ENCODE measurements around the gene SPRYD3.

Gene SPRYD3

GRCh38 chr12:53065470-53065869, 13.7 kb downstream of the SPRYD3 start:
- ChIA-PET CTCF (interaction anchor here (0.8 to 17.4 kb wide), 21 partner anchors 8 to 222 kb away, joined by 3 to 361 read pairs (median 5); partner anchors contain the start of genes CSAD, ESPL1, IGFBP6 and SOAT2), POLR2A (interaction anchor here (1.4 kb wide), 1 partner anchor 14 kb away, joined by 6 read pairs; the partner anchor contains the start of gene SPRYD3)
- H3K4me3 ChIP-seq (ENCODE audit: control insufficient read depth in 1 of 7, extremely low read depth in 1 of 7, insufficient read depth in 4 of 7, low read depth in 2 of 7, low read length in 6 of 7) = no peak overlapping the region
- H3K4me1 ChIP-seq (ENCODE audit: control extremely low read depth in 1 of 4, control insufficient read depth in 4 of 4, insufficient read depth in 4 of 4, low read length in 3 of 4) = peaks cover 0 to 6% (median 0%) of the 10 kb centered on the region in 4 experiments
- H3K27me3 ChIP-seq (replicated peaks in 2 of 5; ENCODE audit: control insufficient read depth in 4 of 5, insufficient read depth in 5 of 5, low read length in 4 of 5) = no peaks in the 10 kb centered on the region
- DNase-seq = no peak
- 88% methylated on average over 3 of the region's 7 CpGs for WGBS (ENCODE audit: insufficient coverage)
- H3K36me3 ChIP-seq (ENCODE audit: control insufficient read depth in 4 of 4, insufficient read depth in 4 of 4, low read length in 3 of 4) = peaks cover 2 to 35% (median 16%) of the 10 kb centered on the region in 4 experiments
- H3K27ac ChIP-seq (ENCODE audit: insufficient read depth in 1 of 2, low read depth in 1 of 2, low read length in 2 of 2, poor library complexity in 1 of 2, severe bottlenecking in 2 of 2) = no peak overlapping the region
- H3K9me3 ChIP-seq (ENCODE audit: control extremely low read depth in 1 of 5, control insufficient read depth in 4 of 5, insufficient read depth in 2 of 5, low read depth in 1 of 5, low read length in 4 of 5) = no peaks in the 10 kb centered on the region

GRCh38 chr12:53064613-53065436, 14.4 kb downstream of the SPRYD3 start:
- H3K27me3 ChIP-seq (replicated peaks in 2 of 5; ENCODE audit: control insufficient read depth in 4 of 5, insufficient read depth in 5 of 5, low read length in 4 of 5) = no peaks in the 10 kb centered on the region
- no peak overlapping the region for H3K27ac ChIP-seq (ENCODE audit: insufficient read depth in 1 of 2, low read depth in 1 of 2, low read length in 2 of 2, poor library complexity in 1 of 2, severe bottlenecking in 2 of 2)
- H3K9me3 ChIP-seq (ENCODE audit: control extremely low read depth in 1 of 5, control insufficient read depth in 4 of 5, insufficient read depth in 2 of 5, low read depth in 1 of 5, low read length in 4 of 5) = no peaks in the 10 kb centered on the region
- H3K4me3 ChIP-seq (ENCODE audit: control insufficient read depth in 1 of 7, extremely low read depth in 1 of 7, insufficient read depth in 4 of 7, low read depth in 2 of 7, low read length in 6 of 7) = no peak overlapping the region
- POLR2A ChIA-PET = no interaction called here
- WGBS (ENCODE audit: insufficient coverage) = 96% methylated on average over 4 of the region's 11 CpGs
- no peak for DNase-seq
- H3K4me1 ChIP-seq (ENCODE audit: control extremely low read depth in 1 of 4, control insufficient read depth in 4 of 4, insufficient read depth in 4 of 4, low read length in 3 of 4) = peaks cover 0 to 6% (median 0%) of the 10 kb centered on the region in 4 experiments
- peaks cover 2 to 35% (median 15%) of the 10 kb centered on the region in 4 experiments for H3K36me3 ChIP-seq (ENCODE audit: control insufficient read depth in 4 of 4, insufficient read depth in 4 of 4, low read length in 3 of 4)
- CTCF ChIA-PET = interaction anchor here (0.7 to 17.4 kb wide), 13 partner anchors 8 to 204 kb away, joined by 3 to 361 read pairs (median 10); partner anchors contain the start of genes ESPL1, IGFBP6, SOAT2 and SPRYD3

GRCh38 chr12:53063708-53064612, 15.2 kb downstream of the SPRYD3 start:
- Histone ChIP-seq H3K9me3 (ENCODE audit: control extremely low read depth in 1 of 5, control insufficient read depth in 4 of 5, insufficient read depth in 2 of 5, low read depth in 1 of 5, low read length in 4 of 5) (no peaks in the 10 kb centered on the region), H3K4me1 (ENCODE audit: control extremely low read depth in 1 of 4, control insufficient read depth in 4 of 4, insufficient read depth in 4 of 4, low read length in 3 of 4) (peaks cover 0 to 6% (median 0%) of the 10 kb centered on the region in 4 experiments), H3K4me3 (ENCODE audit: control insufficient read depth in 1 of 7, extremely low read depth in 1 of 7, insufficient read depth in 4 of 7, low read depth in 2 of 7, low read length in 6 of 7) (no peak overlapping the region), H3K27ac (ENCODE audit: insufficient read depth in 1 of 2, low read depth in 1 of 2, low read length in 2 of 2, poor library complexity in 1 of 2, severe bottlenecking in 2 of 2) (no peak overlapping the region), H3K36me3 (ENCODE audit: control insufficient read depth in 4 of 4, insufficient read depth in 4 of 4, low read length in 3 of 4) (peaks cover 2 to 30% (median 14%) of the 10 kb centered on the region in 4 experiments), H3K27me3 (replicated peaks in 2 of 5; ENCODE audit: control insufficient read depth in 4 of 5, insufficient read depth in 5 of 5, low read length in 4 of 5) (no peaks in the 10 kb centered on the region)
- 93% methylated on average over 8 of the region's 13 CpGs for WGBS (ENCODE audit: insufficient coverage)
- CTCF ChIA-PET = interaction anchor here (0.6 to 17.4 kb wide), 12 partner anchors 9 to 205 kb away, joined by 3 to 361 read pairs (median 14); partner anchors contain the start of genes ESPL1, IGFBP6, SOAT2 and SPRYD3
- POLR2A ChIA-PET = no interaction called here
- no peak for DNase-seq

- DNase-seq = no peak
- CTCF ChIA-PET = interaction anchor here (0.6 to 17.4 kb wide), 9 partner anchors 9 to 126 kb away, joined by 3 to 361 read pairs (median 9); partner anchors contain the start of genes IGFBP6, SOAT2 and SPRYD3
- no peaks in the 10 kb centered on the region for H3K4me1 ChIP-seq (ENCODE audit: control extremely low read depth in 1 of 4, control insufficient read depth in 4 of 4, insufficient read depth in 4 of 4, low read length in 3 of 4)
These were observed 16.0 kb downstream of the SPRYD3 start for GRCh38 chr12:53062977-53063707.

GRCh38 chr12:53062011-53062961, 16.9 kb downstream of the SPRYD3 start:
- Histone ChIP-seq H3K27ac (ENCODE audit: insufficient read depth in 1 of 2, low read depth in 1 of 2, low read length in 2 of 2, poor library complexity in 1 of 2, severe bottlenecking in 2 of 2) (no peak overlapping the region), H3K27me3 (replicated peaks in 2 of 5; ENCODE audit: control insufficient read depth in 4 of 5, insufficient read depth in 5 of 5, low read length in 4 of 5) (no peaks in the 10 kb centered on the region), H3K36me3 (ENCODE audit: control insufficient read depth in 4 of 4, insufficient read depth in 4 of 4, low read length in 3 of 4) (peaks cover 2 to 20% (median 11%) of the 10 kb centered on the region in 4 experiments), H3K4me1 (ENCODE audit: control extremely low read depth in 1 of 4, control insufficient read depth in 4 of 4, insufficient read depth in 4 of 4, low read length in 3 of 4) (no peaks in the 10 kb centered on the region), H3K4me3 (ENCODE audit: control insufficient read depth in 1 of 7, extremely low read depth in 1 of 7, insufficient read depth in 4 of 7, low read depth in 2 of 7, low read length in 6 of 7) (no peak overlapping the region), H3K9me3 (ENCODE audit: control extremely low read depth in 1 of 5, control insufficient read depth in 4 of 5, insufficient read depth in 2 of 5, low read depth in 1 of 5, low read length in 4 of 5) (no peaks in the 10 kb centered on the region)
- ChIA-PET CTCF (interaction anchor here (0.7 to 17.4 kb wide), 12 partner anchors 8 to 135 kb away, joined by 3 to 361 read pairs (median 8); partner anchors contain the start of genes IGFBP6, SOAT2 and SPRYD3), POLR2A (no interaction called here)
- DNase-seq = no peak
- 86% methylated on average over 13 of the region's 20 CpGs for WGBS (ENCODE audit: insufficient coverage)

More at GRCh38 chr12:53062977-53063707, 16.0 kb downstream of the SPRYD3 start:
- POLR2A ChIA-PET = no interaction called here
- H3K9me3 ChIP-seq (ENCODE audit: control extremely low read depth in 1 of 5, control insufficient read depth in 4 of 5, insufficient read depth in 2 of 5, low read depth in 1 of 5, low read length in 4 of 5) = no peaks in the 10 kb centered on the region
- WGBS (ENCODE audit: insufficient coverage) = 95% methylated on average over 14 of the region's 14 CpGs
- no peak overlapping the region for H3K27ac ChIP-seq (ENCODE audit: insufficient read depth in 1 of 2, low read depth in 1 of 2, low read length in 2 of 2, poor library complexity in 1 of 2, severe bottlenecking in 2 of 2)
- H3K27me3 ChIP-seq (replicated peaks in 2 of 5; ENCODE audit: control insufficient read depth in 4 of 5, insufficient read depth in 5 of 5, low read length in 4 of 5) = no peaks in the 10 kb centered on the region
- H3K36me3 ChIP-seq (ENCODE audit: control insufficient read depth in 4 of 4, insufficient read depth in 4 of 4, low read length in 3 of 4) = peaks cover 2 to 27% (median 14%) of the 10 kb centered on the region in 4 experiments
- no peak overlapping the region for H3K4me3 ChIP-seq (ENCODE audit: control insufficient read depth in 1 of 7, extremely low read depth in 1 of 7, insufficient read depth in 4 of 7, low read depth in 2 of 7, low read length in 6 of 7)
